ENCODE measurements around the gene CLEC3B.
A peak's percentile ranks its signal among the peaks of the same experiment; 100 is the strongest.

Gene CLEC3B

GRCh38 chr3:45003859-45004258, 22.2 kb upstream of the CLEC3B start:
- DNase-seq, result no peak

- DNase-seq, result no peak
These were observed 19.0 kb upstream of the CLEC3B start for GRCh38 chr3:45007091-45007490.

GRCh38 chr3:45008117-45008516, 18.0 kb upstream of the CLEC3B start:
- no peak for DNase-seq

GRCh38 chr3:45009868-45010267, 16.2 kb upstream of the CLEC3B start:
- DNase-seq, result no peak

- DNase-seq, result no peak
These were observed 15.2 kb upstream of the CLEC3B start for GRCh38 chr3:45010811-45011333.

- DNase-seq, result no peak
These were observed 14.2 kb upstream of the CLEC3B start for GRCh38 chr3:45011756-45012508.

GRCh38 chr3:45012577-45012976, 13.5 kb upstream of the CLEC3B start:
- DNase-seq, result no peak

GRCh38 chr3:45016916-45017315, 9.2 kb upstream of the CLEC3B start:
- DNase-seq, result no peak

- DNase-seq, result no peak
These were observed 8.3 kb upstream of the CLEC3B start for GRCh38 chr3:45017821-45018220.

GRCh38 chr3:45020534-45020933, 5.6 kb upstream of the CLEC3B start:
- peak in 1 of 2 experiments; percentile 12 for DNase-seq

GRCh38 chr3:45021524-45022297, 4.4 kb upstream of the CLEC3B start:
- DNase-seq, result no peak

GRCh38 chr3:45023675-45024074, 2.4 kb upstream of the CLEC3B start:
- DNase-seq, result no peak

GRCh38 chr3:45024542-45025255, 1.4 kb upstream of the CLEC3B start:
- DNase-seq, result no peak

GRCh38 chr3:45026957-45027356, 854 bp downstream of the CLEC3B start:
- no peak for DNase-seq

- DNase-seq, result no peak
These were observed 1.3 kb downstream of the CLEC3B start for GRCh38 chr3:45027441-45027840.

- DNase-seq, result no peak
These were observed 3.1 kb downstream of the CLEC3B start for GRCh38 chr3:45029216-45029615.

- DNase-seq, result no peak
These were observed 3.6 kb downstream of the CLEC3B start for GRCh38 chr3:45029661-45030060.

- no peak for DNase-seq
These were observed 5.4 kb downstream of the CLEC3B start for GRCh38 chr3:45031531-45031930.

GRCh38 chr3:45032113-45032512, 6.0 kb downstream of the CLEC3B start:
- DNase-seq, result no peak

GRCh38 chr3:45033791-45034190, 7.7 kb downstream of the CLEC3B start:
- no peak for DNase-seq

GRCh38 chr3:45034612-45035252, 8.6 kb downstream of the CLEC3B start:
- DNase-seq, result peak in 1 of 2 experiments; percentile 25

GRCh38 chr3:45035441-45036301, 9.6 kb downstream of the CLEC3B start:
- DNase-seq, result peak in 1 of 2 experiments; percentile 12

Data from stimulated activated CD4-positive, alpha-beta T cell treated with anti-CD3 and anti-CD28 coated beads, Interleukin-4, amount 100 ng/mL, for 4 hours (primary cell).